CD4-positive, alpha-beta T cell treated with Interferon gamma for 1 hour (primary cell): ENCODE results near the gene NTMT1.
"Not testable (repeated sequence)": the region's sequence is repeated elsewhere in the genome, so short reads cannot be mapped to it uniquely, and the experiment has no call there.

Experiments
- DNase-seq: peaks from one replicate; pipeline ENCODE4 v3.0.0-alpha.2; 2020

The NTMT1 gene

GRCh38 chr9:129655696-129656095, 29.7 kb downstream of the NTMT1 start:
- no peak for DNase-seq

GRCh38 chr9:129656795-129657390, 30.9 kb downstream of the NTMT1 start:
- DNase-seq = no peak

- DNase-seq = no peak
Observed at GRCh38 chr9:129661029-129661428, 35.1 kb downstream of the NTMT1 start.

GRCh38 chr9:129662239-129662638, 36.3 kb downstream of the NTMT1 start:
- DNase-seq = not testable (repeated sequence)

DNA sequence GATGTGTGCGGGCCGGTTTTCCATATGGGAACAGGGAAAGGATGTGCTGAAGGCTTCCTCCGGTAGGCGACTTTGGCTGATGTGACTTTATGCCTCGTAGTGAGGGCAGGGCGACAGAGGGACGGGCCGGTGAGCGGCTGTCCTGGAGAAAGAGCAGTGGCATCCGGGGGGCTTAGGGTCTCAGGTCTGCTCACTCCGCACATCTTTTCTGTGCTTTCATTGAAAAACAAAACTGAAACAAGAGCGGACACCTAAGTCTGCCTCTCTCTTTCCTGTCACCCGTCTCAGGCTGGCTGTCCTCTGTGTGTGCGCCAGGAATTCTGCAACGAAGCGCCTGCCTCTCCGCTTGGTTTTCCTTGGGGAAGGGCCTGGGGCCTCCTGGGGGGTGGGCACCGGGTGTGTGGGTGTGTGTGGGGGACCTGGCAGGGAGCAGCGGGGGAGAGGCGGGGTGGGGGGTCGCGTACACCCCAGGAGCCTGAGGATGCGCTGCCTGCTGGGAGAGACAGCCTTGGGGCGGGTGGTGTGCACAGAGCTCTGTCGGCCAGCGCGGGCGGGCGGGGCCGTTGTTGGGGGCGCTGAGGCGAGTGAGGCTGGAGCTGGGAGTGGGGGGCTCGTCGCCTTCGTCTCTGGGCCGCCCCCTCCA, 38.9 kb downstream of the NTMT1 start:
- no peak for DNase-seq

DNA sequence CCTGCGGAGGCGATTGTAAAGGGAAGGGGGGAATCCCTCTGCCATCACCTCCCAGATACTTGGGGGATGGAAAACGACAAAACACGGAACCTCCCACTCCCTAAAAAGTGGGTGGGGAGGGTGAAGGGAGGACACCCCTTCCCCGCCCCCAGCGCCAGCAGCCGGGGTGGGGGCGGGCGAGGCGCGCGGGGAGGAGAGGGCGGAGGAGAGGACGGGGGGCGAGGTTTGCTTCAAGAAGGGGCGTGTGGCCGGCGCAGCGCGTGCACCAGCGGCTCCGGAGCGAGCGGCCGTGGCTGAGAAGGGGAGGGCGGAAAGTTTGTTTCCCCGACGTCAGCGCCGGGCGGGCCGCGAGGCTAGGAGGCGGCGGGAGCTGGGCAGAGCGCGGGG, 39.4 kb downstream of the NTMT1 start, which contains the start of gene PRRX2:
TSS of gene PRRX2 (plus strand) at position 259 of the 387 bp plus-strand sequence. CDS start 221 bp downstream, outside the sequence.
- DNase-seq = no peak

GRCh38 chr9:129665814-129666520, 40.0 kb downstream of the NTMT1 start:
- DNase-seq = no peak

DNA sequence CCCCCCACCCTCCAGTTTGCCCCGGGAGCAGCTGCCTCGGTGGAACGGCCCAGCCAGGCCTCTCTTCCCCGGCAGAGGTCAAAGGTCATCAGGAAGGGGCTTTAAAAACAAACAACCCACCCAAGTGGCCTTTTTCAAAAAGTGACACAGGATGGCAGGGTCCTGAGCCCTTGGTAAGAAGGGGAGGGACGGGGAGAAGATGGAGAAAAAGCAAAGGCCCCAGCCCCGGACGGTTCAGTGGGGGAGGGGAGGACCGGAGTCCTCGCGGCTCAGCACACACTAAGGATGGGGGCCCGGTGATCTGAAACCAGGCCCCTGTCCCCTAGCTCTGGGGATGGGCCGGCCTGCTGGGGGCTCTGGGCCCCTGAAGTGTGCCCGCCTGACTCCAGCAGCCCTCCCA, 40.6 kb downstream of the NTMT1 start:
- no peak for DNase-seq

- DNase-seq = no peak
Observed at GRCh38 chr9:129667378-129667777, 41.4 kb downstream of the NTMT1 start.

DNA sequence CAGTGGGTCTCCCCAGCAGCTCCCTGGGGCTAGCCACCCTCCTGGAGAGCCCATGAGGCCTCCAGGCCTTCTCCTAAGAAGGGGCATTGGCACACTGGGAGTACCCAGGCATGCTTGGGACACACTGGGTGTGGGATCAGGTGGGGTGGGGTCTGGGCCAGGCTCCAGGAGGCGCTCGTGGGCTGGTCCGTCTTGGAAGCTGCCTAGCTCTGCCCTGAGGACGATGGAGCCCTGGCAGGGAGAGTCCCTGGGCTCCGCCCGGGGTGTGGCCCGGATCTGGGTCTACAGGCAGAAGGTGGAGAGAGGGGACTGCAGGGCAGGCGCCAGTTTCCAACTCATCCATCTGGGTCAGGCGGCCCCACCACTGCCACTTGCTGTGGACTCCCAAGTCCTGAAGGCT, 41.9 kb downstream of the NTMT1 start:
- DNase-seq = no peak

DNA sequence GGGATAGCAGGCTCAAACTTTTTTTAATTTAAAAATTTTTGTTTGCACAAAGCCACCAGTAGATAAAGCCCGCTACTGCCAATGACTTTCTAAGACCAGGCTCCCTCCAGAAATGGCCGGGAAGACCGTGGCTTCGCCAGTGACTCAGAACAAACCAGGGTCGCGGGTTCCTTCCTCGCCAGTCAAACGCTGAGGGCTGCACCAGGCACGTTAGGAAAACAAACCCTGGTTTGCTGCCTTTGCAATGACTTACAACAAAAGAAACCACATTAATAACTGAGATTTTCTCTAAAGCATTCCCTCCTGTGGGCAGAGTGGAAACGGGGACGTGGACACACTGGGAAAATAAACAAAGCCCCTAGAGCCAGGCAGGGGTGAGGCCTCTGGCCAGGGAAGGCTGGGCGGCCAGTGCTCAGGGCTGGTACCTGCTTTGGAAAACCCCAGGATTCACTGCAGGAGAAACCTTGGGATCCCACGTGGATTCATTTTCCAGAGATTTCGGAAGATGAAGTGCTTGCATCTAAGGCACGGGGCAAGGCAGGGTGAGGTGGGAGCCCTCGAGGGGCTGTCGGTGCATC, 43.3 kb downstream of the NTMT1 start:
- DNase-seq = no peak

GRCh38 chr9:129669946-129670345, 44.0 kb downstream of the NTMT1 start:
- no peak for DNase-seq

- DNase-seq = no peak
Observed at GRCh38 chr9:129671065-129671464, 45.1 kb downstream of the NTMT1 start.

- DNase-seq = no peak
Observed at GRCh38 chr9:129671519-129671918, 45.6 kb downstream of the NTMT1 start.

GRCh38 chr9:129672702-129673101, 46.7 kb downstream of the NTMT1 start:
- DNase-seq = no peak

GRCh38 chr9:129673602-129674001, 47.6 kb downstream of the NTMT1 start:
- DNase-seq = no peak

- DNase-seq = no peak
Observed at GRCh38 chr9:129674229-129674628, 48.3 kb downstream of the NTMT1 start.

GRCh38 chr9:129675620-129676019, 49.7 kb downstream of the NTMT1 start:
- DNase-seq = no peak

- DNase-seq = no peak
Observed at GRCh38 chr9:129676287-129676686, 50.3 kb downstream of the NTMT1 start.

- no peak for DNase-seq
Observed at GRCh38 chr9:129676975-129677374, 51.0 kb downstream of the NTMT1 start.

- no peak for DNase-seq
Observed at GRCh38 chr9:129677456-129677855, 51.5 kb downstream of the NTMT1 start.

DNA sequence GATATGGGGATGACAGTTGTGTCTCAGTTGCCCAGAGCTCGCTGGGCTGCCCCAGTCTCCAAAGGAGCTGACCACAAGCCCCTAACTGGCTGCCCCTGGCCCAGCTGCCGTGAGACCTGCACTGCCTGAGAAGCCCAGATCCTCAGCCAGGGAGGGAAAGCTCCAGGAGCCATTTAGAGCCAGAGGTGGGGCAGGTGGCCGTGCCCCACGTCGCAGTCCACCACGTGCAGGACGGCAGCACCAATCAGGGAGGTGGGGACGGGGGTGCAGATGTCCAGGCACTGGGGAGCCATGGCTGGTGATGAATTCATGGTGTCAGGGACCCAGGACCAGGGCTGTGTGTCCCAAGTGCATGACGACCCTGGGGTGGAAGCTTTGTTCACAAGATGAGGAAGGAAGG, 52.9 kb downstream of the NTMT1 start:
- no peak for DNase-seq

DNA sequence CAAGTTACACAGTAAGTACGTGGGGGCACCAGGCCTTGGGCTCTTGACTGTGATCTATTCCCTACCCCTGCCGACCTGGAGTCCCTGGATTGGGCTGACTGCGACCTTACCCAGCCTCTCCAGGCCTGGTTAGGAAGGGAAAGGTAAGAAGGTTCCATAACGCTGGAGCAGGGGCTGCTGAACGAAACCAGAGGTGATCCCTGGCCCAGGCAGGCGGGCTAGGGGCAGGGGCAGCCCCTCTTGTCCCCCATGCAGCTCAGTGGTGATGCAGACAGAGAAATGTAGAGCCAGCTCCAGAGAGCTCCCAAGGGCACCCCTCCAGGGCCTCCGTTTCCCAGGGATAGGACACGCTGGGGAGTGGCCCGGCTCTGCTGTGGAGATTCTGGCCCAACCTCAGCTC, 53.6 kb downstream of the NTMT1 start:
- no peak for DNase-seq

DNA sequence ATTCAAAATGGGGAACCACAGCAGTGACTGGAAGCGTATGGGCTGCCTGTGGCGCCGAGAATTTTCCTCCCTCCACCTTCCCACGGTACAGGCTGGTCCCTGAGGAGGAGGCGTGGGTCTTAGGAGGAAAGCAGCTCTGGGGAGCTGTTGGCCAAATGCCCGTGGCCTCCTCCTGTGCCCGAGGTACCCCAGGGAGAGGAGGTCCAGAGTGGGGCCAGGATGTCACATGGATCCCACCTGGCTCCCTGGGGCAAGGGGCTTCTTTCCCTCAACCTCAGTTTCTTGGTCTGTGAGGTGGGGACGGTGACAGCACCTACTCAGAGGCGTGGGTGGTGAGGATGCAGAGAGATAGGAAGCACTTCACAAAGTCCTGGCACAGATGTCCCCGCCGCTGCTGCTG, 56.0 kb downstream of the NTMT1 start:
- no peak for DNase-seq
